A204.1 (cell line): ENCODE results near the gene DSCAML1.
"Not testable (repeated sequence)": the region's sequence is repeated elsewhere in the genome, so short reads cannot be mapped to it uniquely, and the experiment has no call there.

Source experiments
- FAIRE-seq: peaks from 2 replicates; lab custom pipeline; 2012; peaks lifted over from hg19 to GRCh38; lab: Jason Lieb, UNC

Gene DSCAML1

GRCh38 chr11:117792241-117792640 lies 4.8 kb downstream of the DSCAML1 start:
- FAIRE-seq, result no peak

- FAIRE-seq, result no peak
These were observed 6.7 kb downstream of the DSCAML1 start for GRCh38 chr11:117790279-117790678.

- FAIRE-seq, result no peak
These were observed 7.8 kb downstream of the DSCAML1 start for GRCh38 chr11:117789241-117789640.

- FAIRE-seq, result no peak
These were observed 10.7 kb downstream of the DSCAML1 start for GRCh38 chr11:117786135-117786870.

GRCh38 chr11:117782101-117782500 lies 14.9 kb downstream of the DSCAML1 start:
- no peak for FAIRE-seq

- no peak for FAIRE-seq
These were observed 15.4 kb downstream of the DSCAML1 start for GRCh38 chr11:117781627-117782026.

GRCh38 chr11:117780456-117780855 lies 16.6 kb downstream of the DSCAML1 start:
- FAIRE-seq, result no peak

GRCh38 chr11:117774553-117774952 lies 22.5 kb downstream of the DSCAML1 start:
- FAIRE-seq, result no peak

- no peak for FAIRE-seq
These were observed 24.7 kb downstream of the DSCAML1 start for GRCh38 chr11:117772360-117772759.

GRCh38 chr11:117771841-117772240 lies 25.2 kb downstream of the DSCAML1 start:
- no peak for FAIRE-seq

GRCh38 chr11:117771197-117771596 lies 25.8 kb downstream of the DSCAML1 start:
- no peak for FAIRE-seq

GRCh38 chr11:117770061-117770460 lies 27.0 kb downstream of the DSCAML1 start:
- no peak for FAIRE-seq

GRCh38 chr11:117769533-117769932 lies 27.5 kb downstream of the DSCAML1 start:
- FAIRE-seq, result no peak

GRCh38 chr11:117768506-117768905 lies 28.5 kb downstream of the DSCAML1 start:
- no peak for FAIRE-seq

GRCh38 chr11:117767071-117767470 lies 29.9 kb downstream of the DSCAML1 start:
- FAIRE-seq, result no peak

- no peak for FAIRE-seq
These were observed 30.4 kb downstream of the DSCAML1 start for GRCh38 chr11:117766576-117766975.

- FAIRE-seq, result no peak
These were observed 31.0 kb downstream of the DSCAML1 start for GRCh38 chr11:117766026-117766425.

GRCh38 chr11:117765068-117765467 lies 31.9 kb downstream of the DSCAML1 start:
- FAIRE-seq, result no peak

- FAIRE-seq, result not testable (repeated sequence)
These were observed 33.6 kb downstream of the DSCAML1 start for GRCh38 chr11:117763465-117763864.

GRCh38 chr11:117761993-117762392 lies 35.0 kb downstream of the DSCAML1 start:
- no peak for FAIRE-seq

GRCh38 chr11:117759305-117759704 lies 37.7 kb downstream of the DSCAML1 start:
- FAIRE-seq, result no peak

- FAIRE-seq, result no peak
These were observed 43.0 kb downstream of the DSCAML1 start for GRCh38 chr11:117754030-117754429.

GRCh38 chr11:117752721-117753237 lies 44.2 kb downstream of the DSCAML1 start:
- no peak for FAIRE-seq

- FAIRE-seq, result no peak
These were observed 44.9 kb downstream of the DSCAML1 start for GRCh38 chr11:117752071-117752470.
